H1 (cell line): Measurements from ENCODE around the gene PHOSPHO2. TPM values are rescaled to one million over a fixed set of nuclear protein-coding genes. Genes with fewer than 3 reads are reported as not detected.

ENCODE experiments used
- JUND ChIP-seq: IDR thresholded peaks from 2 replicates; pipeline ENCODE4 v1.6.1; 2011; ENCODE audit warnings: mild to moderate bottlenecking, improper control_type of control experiment, low read length
- NRF1 ChIP-seq: IDR thresholded peaks from 2 replicates; pipeline ENCODE4 v1.6.1; 2011; ENCODE audit warnings: mild to moderate bottlenecking, low read depth, low read length, improper control_type of control experiment
- POU5F1 ChIP-seq: IDR thresholded peaks from 2 replicates; pipeline ENCODE4 v1.6.1; 2011; ENCODE audit warnings: low read depth, mild to moderate bottlenecking, low read length, moderate library complexity
- RNF2 ChIP-seq: fragments of 200-900, 300-1000 bp; sonication (generic); IDR thresholded peaks from 2 replicates; pipeline ENCODE4 v1.7.1; 2016; ENCODE audit warnings: borderline replicate concordance, low read depth, mild to moderate bottlenecking, antibody characterized with exemption, low read length; ENCODE audit not compliant: poor library complexity, severe bottlenecking; ENCODE audit errors: missing control alignments
- TAF7 ChIP-seq: optimal IDR thresholded peaks from 2 replicates; pipeline ENCODE3; 2011; ENCODE audit warnings: low read depth, mild to moderate bottlenecking, inconsistent platforms, low read length, moderate library complexity, borderline replicate concordance
- polyA plus RNA-seq, 7 experiments: library from polyadenylated mRNA; depleted of rRNA in 3 of 7; stranded (reverse) in 5 of 7; unstranded in 2 of 7; fragments of >200 nt in 5 of 7; fragments of 200-250 nt in 2 of 7; gene quantifications; 1 replicate in 5 of 7; 2 replicates in 1 of 7; 4 replicates in 1 of 7; pipeline versions ENCODE4 v1.2.1 to v1.2.3, GENCODE V29; 2011 to 2013; ENCODE audit warnings: missing spikeins in 2 of 7, mixed read lengths in 2 of 7
- total RNA-seq: library from RNA; stranded (reverse); fragmentation: NEBNext Ultra II Directional; extraction: Animal tissue kit (Norgen Biotek cat#: 25700); gene quantifications from 2 replicates; pipeline ENCODE4 v1.2.1, GENCODE V29; 2021

Gene PHOSPHO2
- total and polyA plus RNA-seq, 2 of the 8 experiments (the other 6 are each of a cell fraction or from before 2014, with no cell fraction given): 2.4 to 8.5 TPM

- no peak for TF ChIP-seq TAF7
- TF ChIP-seq POU5F1: no peak
- TF ChIP-seq NRF1: no peak
- TF ChIP-seq RNF2: no peak
- no peak for TF ChIP-seq JUND
Measured at GRCh38 chr2:169721016-169721415, 26.7 kb downstream of the PHOSPHO2 start (continued).
